Measurements from ENCODE around the gene SGMS1.
A peak's percentile ranks its signal among the peaks of the same experiment; 100 is the strongest.
"Not testable (repeated sequence)": the region's sequence is repeated elsewhere in the genome, so short reads cannot be mapped to it uniquely, and the experiment has no call there.

The SGMS1 gene

DNA sequence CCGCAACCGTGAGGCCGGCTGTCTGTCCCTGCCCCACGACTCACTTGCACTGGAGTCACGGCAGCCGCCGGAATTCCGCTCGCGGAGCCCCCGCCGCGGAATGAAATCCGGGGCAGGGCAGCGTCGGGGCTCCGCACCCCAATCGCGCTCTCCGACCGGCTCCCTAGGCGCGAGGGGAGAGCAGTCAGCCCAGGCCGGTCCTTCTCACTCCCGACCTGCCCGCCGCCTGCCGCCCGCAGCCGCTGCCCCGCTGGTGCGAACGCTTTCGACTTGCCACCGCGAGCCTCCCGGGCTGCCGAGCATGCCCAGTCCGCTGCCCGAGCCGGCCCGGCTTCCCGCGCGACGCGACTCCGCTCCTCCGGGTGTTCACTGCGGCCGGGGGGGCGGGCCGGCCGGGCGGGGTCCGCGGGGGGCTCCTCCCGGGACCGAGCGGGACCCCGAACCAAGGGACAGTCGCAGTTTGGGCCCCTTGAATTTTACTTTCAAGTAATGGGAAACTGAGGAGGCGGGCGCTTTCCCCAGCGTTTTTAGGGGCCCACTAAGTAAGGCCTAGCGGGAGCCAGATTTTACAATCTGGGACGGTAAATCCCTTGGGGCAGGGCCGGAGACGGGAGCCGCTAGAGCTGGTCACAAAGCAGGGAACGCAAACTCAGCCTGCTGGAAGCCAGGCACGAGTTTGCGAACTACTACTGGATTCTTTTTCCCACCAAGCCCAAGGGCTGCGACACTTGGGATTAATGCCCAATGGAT, at the start of gene SGMS1:
TSS of gene SGMS1 (minus strand) at position 294 of the 750 bp plus-strand sequence. CDS start 279,842 bp downstream, outside the sequence.
- peak; percentile 47 for DNase-seq

DNA sequence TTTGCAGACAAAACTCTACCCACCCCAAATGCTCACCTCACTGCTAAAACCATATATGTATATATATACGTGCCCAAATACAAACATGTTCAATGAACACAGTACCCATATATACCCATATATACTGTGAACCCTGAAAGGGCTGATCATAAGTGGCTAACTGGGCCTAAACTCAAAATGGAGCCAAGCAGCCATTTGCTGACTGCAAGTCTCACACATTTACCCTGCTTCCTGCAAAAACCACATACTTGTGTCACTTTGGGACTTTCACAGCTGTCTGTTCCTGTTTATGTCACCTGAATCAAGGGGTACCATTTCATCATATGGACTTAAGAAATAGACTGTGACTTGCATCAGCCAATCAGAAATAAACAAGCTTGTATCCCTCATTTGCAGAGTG, 48.4 kb upstream of the SGMS1 start:
- DNase-seq = not testable (repeated sequence)

DNA sequence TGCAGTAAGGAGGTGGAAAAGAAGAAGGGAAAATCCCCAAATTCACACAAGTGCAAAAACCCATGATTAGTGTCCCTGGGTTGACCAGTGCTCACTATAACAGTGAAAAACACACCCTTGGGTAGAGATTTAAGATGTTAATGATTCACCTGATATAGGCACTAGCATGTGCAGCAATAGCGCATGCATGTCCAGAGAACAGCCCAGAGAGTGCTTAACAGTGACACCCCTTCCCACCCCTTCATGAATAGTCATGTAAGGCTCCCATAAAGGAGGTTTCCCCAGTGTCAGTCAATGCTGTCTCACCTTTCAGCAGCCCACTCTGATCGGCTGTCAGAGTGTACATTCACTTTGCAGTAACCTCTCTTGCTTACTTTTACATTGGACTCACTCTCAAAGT, 47.9 kb upstream of the SGMS1 start:
- not testable (repeated sequence) for DNase-seq

DNA sequence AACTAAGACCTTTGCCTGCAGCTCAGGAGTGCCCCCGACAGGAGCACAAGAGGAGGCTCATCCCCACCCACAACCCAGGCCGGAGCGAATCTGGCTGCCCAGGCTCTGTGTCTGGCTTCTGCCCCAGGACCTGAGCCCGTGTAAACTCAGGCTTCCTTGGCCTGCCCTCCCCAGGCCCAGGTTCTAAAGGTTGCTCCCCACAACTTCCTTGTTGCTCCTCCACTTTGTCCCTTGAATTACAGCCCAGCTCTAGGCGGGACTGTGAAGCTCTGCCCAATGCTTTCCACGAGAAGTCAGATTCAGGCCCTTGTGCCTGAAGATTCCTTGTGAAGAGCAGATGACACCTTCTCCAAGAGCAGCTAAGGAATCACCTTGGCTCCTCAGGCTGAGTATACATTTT, 46.2 kb upstream of the SGMS1 start:
- not testable (repeated sequence) for DNase-seq

DNA sequence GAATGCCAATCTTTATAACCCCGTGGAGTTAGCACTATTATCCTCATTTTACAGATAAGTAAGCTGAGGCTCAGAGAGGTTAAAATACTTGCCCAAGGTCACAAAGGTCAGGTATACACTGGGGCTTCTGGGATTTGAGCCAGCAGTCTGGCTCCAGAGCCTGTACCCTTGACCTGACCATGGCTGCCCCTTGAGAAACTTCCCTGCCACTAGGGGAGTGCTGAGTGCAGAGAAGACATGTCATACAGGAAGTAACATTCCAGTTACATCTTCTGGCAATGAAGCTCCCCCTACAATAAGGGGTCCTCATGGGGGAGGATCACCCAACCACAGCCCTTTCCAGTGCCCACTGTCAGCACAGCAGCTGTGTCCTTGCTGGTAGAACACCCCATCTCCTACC, 43.6 kb upstream of the SGMS1 start:
- not testable (repeated sequence) for DNase-seq

DNA sequence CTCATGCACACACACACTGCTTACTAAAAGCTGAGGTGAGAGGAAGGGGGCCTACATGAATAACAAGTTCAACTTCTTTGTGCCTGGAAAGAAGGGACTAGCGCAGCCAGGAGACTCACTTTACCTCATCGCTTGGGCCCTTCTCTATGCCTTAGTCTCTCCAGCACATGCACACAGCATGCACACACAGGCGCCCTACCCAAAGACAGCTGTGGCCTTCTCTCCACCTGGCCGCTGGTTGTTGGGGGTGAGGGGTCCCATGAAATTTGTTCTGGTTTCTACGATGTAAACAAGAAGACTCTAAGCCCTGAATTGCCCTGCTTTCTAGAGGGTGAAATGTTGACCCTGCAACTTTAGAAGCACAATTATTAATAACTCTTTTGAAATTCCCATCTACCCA, 38.7 kb upstream of the SGMS1 start:
- DNase-seq = not testable (repeated sequence)

DNA sequence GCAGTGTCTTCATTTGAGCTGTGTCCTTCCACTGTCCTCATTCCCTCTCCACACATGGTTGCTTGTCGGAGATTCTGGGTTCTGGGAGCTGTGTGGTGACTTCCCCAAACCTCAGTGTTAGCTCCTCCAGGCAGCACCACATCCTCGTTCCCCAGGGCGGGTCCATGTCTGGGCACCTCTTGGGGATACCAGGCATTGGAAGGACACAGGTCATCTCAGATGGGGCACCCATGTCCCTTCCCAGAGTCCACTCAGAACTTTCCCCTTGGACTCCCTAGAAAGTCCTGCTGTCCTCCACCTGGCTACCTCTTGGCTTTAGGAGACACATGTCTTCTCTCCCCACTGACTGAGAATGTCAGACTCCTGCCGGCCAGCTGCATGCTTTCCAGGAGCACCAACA, 37.8 kb upstream of the SGMS1 start:
- not testable (repeated sequence) for DNase-seq

DNA sequence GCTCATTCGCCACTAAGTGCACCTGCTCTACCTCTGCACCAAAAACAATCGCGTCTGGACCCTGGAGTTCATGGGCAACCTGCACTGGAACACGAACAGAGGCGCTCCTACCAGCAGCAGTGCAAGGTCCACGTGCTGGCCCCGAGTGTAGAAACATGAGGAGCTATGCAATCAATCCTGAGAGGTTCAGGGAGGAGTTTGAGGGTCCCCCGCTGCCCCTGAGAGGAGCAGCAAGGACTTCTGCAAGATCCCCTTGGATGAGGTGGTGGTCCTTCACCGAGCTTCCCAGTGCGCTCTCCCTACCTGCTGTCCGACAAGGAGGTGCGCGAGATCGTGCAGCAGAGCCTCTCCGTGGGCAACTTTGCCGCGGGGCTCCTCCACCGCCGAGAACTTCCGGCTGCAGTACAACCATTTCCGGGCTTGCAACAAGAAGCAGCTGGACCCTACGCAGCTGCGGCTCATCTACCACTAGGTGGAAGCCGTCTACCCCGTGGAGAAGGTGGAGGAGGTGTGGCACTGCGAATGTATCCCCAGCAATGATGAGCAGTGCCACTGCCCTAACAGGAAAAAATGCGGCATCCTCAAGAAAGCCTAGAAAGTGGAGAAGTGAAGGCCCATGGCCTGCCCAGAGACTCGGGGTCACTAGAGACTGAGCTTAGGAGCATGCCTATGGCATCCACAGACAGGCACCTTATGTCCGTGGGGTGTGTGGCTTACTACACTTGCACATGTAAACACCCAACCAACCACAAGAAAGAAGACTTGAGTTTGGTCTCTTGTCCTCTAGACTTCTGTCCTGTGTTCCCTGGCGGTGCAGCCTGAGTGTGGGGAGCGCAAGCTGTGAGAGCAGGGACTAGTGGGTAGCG, 36.3 kb upstream of the SGMS1 start:
- not testable (repeated sequence) for DNase-seq

DNA sequence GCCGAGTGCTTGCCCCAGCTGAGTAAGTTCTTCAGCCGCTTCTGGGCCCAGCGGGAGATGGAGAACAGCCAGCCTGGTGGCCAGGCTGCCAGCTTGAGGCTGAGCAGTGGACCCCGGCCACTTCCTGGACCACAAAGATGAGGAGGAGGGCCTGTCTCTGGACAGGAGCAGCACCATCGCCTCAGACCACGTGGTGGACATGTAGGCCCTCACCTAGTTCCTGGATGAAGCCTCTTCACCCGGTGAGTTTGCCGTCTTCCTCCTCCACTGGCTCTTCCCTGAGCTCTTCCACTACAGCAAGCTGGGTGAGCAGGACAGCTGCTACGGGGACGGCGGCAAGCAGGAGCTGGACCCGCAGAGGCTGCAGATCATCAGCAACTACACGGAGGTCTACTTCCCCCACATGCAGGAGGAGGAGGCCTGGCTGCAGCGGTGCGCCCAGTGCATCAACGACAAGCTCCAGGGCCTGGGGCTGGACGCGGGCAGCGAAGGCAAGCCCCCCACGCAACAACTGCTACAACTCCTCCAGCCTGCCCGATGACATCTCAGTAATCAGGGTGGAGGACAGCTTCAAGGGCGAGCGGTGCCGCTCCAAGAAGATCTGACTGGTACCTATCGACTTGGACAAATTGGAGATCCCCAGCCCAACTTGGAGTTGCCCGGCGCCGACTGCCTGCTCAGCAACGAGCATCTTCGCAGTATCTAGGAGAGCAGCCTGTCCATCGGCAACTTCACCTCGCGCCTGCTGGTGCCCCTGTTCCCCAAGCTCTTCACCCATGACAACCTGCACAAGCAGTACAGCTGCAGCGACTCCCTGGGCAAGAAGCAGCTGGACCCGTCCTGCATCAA, 35.5 kb upstream of the SGMS1 start:
- DNase-seq = not testable (repeated sequence)

DNA sequence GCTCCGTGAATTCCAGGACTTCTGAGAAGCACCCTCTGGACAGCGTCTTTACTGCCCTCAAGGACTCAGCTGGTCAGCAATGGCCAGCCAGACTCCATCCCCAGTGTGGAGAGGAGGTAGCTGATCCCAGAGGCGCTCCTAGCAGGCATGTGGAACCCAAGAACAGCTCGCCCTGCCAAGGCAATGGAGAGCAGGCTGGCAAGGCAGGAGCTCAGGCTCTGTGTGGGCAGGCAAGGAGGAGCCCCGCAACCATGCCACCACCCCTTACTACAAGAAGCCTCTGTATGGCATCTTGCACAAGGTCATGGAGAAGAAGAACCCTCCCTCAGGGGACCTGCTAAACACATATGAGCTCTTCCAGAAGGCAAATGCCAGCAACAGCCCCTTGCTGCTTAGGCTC, 34.4 kb upstream of the SGMS1 start:
- no peak for DNase-seq

DNA sequence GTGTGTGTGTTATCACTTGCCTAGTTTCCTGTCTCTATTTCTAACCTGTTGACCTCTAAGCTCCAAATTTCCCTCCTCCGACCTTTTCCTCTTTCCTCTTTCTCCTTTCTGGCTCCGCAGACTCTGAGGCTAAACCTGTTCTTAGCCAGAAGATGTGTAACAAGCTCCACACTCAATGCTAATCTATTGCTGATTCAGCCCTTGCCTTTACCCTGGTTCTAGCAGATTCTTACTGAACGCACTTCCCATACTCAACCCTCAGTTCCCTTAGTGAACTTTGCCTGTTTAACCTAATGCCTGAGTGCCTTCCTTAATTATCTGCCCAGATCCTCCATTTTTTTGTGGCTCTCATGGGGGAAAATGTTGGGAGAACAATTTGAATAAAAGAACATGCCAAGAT, 30.0 kb upstream of the SGMS1 start:
- DNase-seq = no peak

DNA sequence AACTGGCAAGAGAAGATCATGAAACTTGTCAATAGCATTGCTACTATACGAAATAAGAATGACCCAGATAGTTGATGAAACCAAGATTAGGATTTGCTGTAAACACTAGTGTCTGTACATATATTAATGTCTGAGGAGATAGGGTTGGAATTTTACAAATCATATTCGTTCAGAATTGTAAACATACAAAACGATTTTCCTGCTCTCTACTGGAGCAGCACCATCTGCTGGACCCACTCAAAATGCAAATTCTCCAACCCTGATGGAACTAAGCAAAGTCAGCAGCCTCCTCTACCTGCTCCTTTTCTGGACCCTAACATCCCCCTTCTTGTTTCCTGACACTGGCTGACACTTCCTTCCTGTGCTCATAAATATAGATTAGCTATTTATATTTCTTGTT, 29.4 kb upstream of the SGMS1 start:
- DNase-seq = no peak

DNA sequence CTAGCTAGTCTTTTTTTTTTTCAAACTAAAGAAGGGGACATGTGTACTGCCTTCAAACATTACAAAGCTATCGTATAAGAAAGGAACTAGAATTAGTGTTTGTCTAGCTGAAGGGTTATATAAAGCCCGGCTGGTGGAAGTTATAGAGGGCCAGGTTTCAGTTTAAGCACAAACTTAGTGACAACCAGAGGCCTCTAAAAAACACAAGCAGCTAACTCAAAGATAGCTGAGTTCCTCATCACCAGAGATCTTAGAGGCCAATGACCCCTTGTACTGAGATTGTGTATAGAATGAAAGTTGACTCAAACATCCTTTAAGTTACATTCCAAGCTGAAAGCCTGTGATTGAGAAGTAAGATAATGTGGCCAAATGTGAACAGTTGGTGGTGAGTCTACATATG, 28.1 kb upstream of the SGMS1 start:
- no peak for DNase-seq

DNA sequence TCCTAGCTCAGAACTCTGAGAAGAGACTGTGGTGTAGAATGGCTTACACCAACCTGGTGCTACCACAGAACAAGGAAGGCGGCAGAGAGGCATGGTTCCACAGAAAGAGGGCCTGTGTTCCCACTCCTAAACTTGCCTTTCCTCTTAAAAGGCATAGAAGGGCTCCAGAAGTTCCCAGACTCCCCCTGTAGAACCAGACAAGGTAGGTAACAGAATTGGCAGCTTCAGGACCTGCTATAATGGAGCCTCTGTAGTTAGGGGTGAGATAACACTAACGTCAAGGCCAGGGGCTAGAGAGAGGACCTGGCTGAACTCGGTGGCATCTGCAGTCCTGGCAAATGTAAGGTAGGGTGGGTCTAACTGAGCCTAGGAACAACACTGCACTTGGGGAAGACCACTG, 26.7 kb upstream of the SGMS1 start:
- DNase-seq = no peak

DNA sequence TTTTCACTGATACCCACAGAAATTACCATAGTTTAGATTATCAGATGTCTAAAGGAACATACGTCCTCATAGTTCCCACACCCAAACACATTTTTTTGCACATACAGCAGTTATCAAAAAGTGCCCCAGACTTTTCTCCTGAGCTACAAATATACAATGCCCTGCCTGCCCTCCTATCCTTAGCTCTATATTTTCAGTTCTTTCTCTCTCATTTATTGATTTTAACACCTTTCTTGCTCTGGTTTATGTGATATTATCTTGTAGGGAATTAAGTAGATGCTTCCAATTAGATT, 25.1 kb upstream of the SGMS1 start:
- DNase-seq = no peak

DNA sequence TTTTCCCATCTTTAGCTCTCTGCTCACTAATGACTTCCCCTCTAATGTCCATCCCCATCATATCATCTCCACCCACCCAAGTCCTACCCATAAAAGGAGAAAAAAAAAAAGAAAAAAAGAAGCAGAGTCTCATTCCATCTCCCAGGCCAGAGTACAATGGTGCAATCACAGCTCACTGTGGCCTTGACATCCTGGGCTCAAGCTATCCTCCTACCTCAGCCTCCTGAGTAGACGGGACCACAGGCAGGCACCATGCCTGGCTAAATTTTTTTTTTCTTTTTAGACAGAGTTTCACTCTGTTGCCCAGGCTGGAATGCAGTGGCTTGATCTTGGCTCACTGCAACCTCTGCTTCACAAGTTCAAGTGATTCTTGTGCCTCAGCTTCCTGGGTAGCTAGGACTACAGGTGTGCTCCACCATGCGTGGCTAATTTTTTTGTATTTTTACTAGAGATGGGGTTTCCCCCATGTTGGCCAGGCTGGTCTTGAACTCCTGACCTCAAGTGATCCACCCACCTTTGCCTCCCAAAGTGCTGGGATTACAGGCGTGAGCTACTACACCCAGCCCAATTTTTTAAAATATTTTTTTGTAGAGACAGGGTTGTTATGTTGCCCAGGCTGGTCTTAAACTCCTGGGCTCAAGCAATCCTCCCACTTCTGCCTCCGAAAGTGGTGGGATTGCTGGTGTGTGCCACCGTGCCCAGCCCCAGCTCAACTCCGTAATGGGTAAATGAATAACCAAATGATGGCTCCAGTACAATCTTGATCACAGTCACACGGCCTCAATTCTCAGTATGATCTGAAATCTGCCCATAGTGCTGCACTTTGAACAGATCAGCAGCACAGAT, 24.6 kb upstream of the SGMS1 start:
- DNase-seq = no peak

DNA sequence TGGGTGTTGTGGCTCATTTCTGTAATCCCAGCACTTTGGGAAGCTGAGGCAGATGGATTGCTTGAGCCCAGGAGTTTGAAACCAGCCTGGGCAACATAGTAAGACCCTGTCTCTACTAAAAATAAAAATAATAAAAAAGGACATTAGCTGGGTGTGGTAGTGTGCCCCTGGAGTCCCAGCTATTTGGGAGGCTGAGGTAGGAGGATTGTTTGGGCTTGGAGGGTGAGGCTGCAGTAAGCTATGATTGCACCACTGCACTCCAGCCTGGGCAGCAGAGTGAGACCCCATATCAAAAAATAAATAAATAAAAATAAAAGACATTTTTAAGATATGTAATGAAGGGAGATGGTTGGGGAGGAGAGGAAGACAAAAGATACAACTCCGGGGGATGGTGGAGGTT, 23.6 kb upstream of the SGMS1 start:
- DNase-seq = not testable (repeated sequence)

DNA sequence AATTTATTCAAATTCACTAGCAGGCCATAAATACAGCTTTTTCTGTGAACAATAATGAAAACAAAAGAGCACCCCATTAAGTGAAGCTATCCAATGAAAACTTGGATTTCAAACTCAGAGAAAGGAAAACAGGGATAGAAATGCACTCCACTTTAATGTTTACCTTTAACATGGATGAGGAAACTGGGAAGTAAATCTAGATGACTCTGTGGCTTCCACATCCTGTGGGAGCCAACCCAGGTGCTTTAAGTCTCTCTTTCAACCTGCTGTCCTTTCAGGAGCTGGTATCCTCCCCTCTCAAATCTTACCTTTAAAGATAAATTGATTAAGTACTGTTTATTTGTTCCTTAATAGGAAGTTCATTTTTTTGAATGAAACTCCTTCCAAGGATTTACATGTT, 21.5 kb upstream of the SGMS1 start:
- DNase-seq = no peak

DNA sequence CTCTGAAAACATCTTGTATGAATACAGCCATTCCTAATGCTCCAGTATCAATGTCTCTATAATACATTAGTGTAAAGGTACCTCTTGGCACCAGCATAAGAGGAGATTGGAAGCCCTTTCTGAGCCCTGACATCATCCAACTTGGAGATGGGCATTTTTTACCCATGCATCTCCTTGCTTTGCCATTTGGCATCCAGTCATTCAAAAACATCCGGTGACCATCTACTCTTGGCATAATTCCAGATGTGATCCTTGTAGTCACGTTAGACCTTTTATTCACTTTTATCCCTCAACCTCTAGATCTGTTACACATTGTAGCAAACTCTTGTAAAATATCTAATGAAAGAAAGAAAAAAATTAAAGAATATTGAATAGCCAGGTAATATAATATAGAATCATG, 17.9 kb upstream of the SGMS1 start:
- DNase-seq = no peak

DNA sequence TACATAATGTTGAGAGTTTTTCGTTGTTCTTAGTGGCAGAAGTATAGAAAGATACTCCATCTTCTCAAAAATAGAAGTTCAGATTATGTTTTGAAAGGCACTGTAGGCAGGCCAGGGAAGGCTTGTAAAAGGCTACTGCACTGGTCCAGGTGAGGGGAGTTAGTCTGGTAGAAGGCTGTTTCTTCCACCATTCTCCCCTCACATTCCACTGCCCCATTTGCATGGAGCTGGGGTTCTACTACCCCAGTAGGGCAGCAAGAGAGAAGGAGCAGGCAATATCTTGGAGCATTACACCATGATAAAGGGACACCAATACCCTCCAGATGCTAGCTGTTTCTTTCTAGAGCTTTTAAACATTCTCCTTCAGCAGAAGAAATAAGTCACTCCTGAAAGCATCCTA, 16.5 kb upstream of the SGMS1 start:
- DNase-seq = no peak

DNA sequence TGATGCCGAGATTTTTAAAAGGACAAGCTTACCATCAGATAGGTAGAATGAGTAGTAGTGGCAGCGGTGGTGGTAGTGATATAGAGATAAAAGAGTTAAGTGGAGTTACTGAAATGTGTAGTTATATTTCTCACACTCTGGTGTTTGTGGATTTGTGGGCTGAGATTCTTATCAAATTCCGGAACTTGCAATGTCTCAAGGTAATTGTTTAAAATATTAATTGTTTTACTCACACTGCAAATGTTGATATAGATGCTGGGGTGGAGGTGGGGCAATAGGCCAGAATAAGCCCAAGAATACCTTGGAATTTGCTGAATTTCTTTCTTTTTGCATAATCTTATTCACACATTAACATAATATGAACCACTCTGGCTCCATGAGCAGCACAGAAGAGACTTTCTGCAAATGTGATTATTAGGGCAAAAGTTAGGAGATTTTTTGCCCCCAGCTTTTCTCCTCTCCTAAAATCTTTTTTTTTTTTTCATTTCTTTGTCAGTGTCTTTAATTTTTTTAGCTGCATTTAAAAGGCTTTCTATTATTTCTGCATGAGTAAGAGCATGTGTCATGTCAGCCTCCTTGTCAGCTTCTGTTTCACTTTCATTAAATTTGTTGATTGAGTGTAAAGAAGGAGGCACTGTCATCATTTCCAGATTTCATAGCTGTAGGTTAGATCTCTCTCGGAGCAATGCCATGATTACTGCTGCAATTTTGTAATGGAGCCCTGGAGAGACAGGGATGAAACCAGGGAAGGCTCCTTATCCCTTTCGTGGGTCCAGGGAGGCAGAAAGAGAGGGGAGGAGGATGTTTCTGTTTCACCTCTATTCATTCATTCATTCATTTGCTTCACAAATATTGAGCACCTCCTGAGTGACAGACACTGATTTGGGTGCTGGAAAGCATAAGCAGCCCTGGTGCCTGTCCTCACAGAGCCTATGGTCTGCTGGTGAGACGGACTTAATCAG, 13.1 kb upstream of the SGMS1 start:
- no peak for DNase-seq
